RCC 7860 (cell line): ENCODE results near the gene DNAH10.
"Not testable (repeated sequence)": the region's sequence is repeated elsewhere in the genome, so short reads cannot be mapped to it uniquely, and the experiment has no call there.

Experiments
- DNase-seq: peaks from one replicate; pipeline ENCODE4 v3.0.0-alpha.2; 2015; ENCODE audit warnings: low spot score
- FAIRE-seq: peaks from 2 replicates; lab custom pipeline; 2012; peaks lifted over from hg19 to GRCh38; lab: Jason Lieb, UNC

DNAH10 gene

GRCh38 chr12:123903301-123904065 lies 141.4 kb downstream of the DNAH10 start:
- no peak for FAIRE-seq

GRCh38 chr12:123905319-123905925 lies 143.3 kb downstream of the DNAH10 start:
- peak; percentile 43 for DNase-seq
- FAIRE-seq: peak; percentile 45

More at GRCh38 chr12:123903301-123904065, 141.4 kb downstream of the DNAH10 start:
- DNase-seq: no peak

GRCh38 chr12:123906711-123907420 lies 144.8 kb downstream of the DNAH10 start:
- FAIRE-seq (no peak), DNase-seq (no peak)

- DNase-seq (no peak), FAIRE-seq (no peak)
Observed at GRCh38 chr12:123907726-123908476, 145.8 kb downstream of the DNAH10 start.

GRCh38 chr12:123908884-123909725 lies 147.0 kb downstream of the DNAH10 start:
- DNase-seq (no peak), FAIRE-seq (no peak)

GRCh38 chr12:123910057-123910456 lies 148.0 kb downstream of the DNAH10 start:
- FAIRE-seq (no peak), DNase-seq (no peak)

GRCh38 chr12:123910761-123911193 lies 148.7 kb downstream of the DNAH10 start:
- FAIRE-seq (no peak), DNase-seq (no peak)

- not testable (repeated sequence) for DNase-seq, FAIRE-seq
Observed at GRCh38 chr12:123911672-123912409, 149.7 kb downstream of the DNAH10 start.

- FAIRE-seq: no peak
- DNase-seq: no peak
Observed at GRCh38 chr12:123912415-123913380, 150.6 kb downstream of the DNAH10 start.

- DNase-seq: no peak
- FAIRE-seq: no peak
Observed at GRCh38 chr12:123914726-123915333, 152.7 kb downstream of the DNAH10 start.

- FAIRE-seq: no peak
Observed at GRCh38 chr12:123916729-123917128, 154.6 kb downstream of the DNAH10 start.

GRCh38 chr12:123917337-123917850 lies 155.3 kb downstream of the DNAH10 start:
- FAIRE-seq: no peak
- DNase-seq: no peak

More at GRCh38 chr12:123916729-123917128, 154.6 kb downstream of the DNAH10 start:
- DNase-seq: no peak

- DNase-seq (no peak), FAIRE-seq (no peak)
Observed at GRCh38 chr12:123919980-123920360, 157.9 kb downstream of the DNAH10 start.

- no peak for FAIRE-seq
- DNase-seq: no peak
Observed at GRCh38 chr12:123923038-123923437, 160.9 kb downstream of the DNAH10 start.

- FAIRE-seq (no peak), DNase-seq (no peak)
Observed at GRCh38 chr12:123923927-123924326, 161.8 kb downstream of the DNAH10 start.

GRCh38 chr12:123924539-123924938 lies 162.4 kb downstream of the DNAH10 start:
- FAIRE-seq: no peak
- DNase-seq: no peak

GRCh38 chr12:123928274-123928865 lies 166.3 kb downstream of the DNAH10 start:
- FAIRE-seq: no peak

More at GRCh38 chr12:123928274-123928865, 166.3 kb downstream of the DNAH10 start:
- DNase-seq: no peak
